GM19023 (cell line): Measurements from ENCODE around the gene THSD4.

Experiments used
- ATAC-seq: cut with Tn5 transposase; IDR thresholded peaks from one replicate; pipeline ENCODE4 v1.9.1; 2021; ENCODE audit warnings: mild to moderate bottlenecking, moderate library complexity; ENCODE audit not compliant: unreplicated experiment

Gene THSD4

GRCh38 chr15:71788646-71789579, 673.6 kb downstream of the THSD4 start:
- no peak for ATAC-seq

- no peak for ATAC-seq
These were observed 674.3 kb downstream of the THSD4 start for GRCh38 chr15:71789616-71790015.

GRCh38 chr15:71790081-71790480, 674.8 kb downstream of the THSD4 start:
- ATAC-seq: no peak

GRCh38 chr15:71791975-71792374, 676.7 kb downstream of the THSD4 start:
- no peak for ATAC-seq

GRCh38 chr15:71792521-71792920, 677.2 kb downstream of the THSD4 start:
- ATAC-seq: no peak

GRCh38 chr15:71798641-71799040, 683.4 kb downstream of the THSD4 start:
- no peak for ATAC-seq

GRCh38 chr15:71800190-71800589, 684.9 kb downstream of the THSD4 start:
- ATAC-seq: no peak

- no peak for ATAC-seq
These were observed 685.8 kb downstream of the THSD4 start for GRCh38 chr15:71800835-71801745.

GRCh38 chr15:71801935-71802655, 686.8 kb downstream of the THSD4 start:
- ATAC-seq: no peak

GRCh38 chr15:71802770-71803169, 687.5 kb downstream of the THSD4 start:
- ATAC-seq: no peak

GRCh38 chr15:71804226-71804625, 689.0 kb downstream of the THSD4 start:
- no peak for ATAC-seq

- no peak for ATAC-seq
These were observed 689.6 kb downstream of the THSD4 start for GRCh38 chr15:71804695-71805470.

GRCh38 chr15:71806452-71806931, 691.2 kb downstream of the THSD4 start:
- no peak for ATAC-seq

GRCh38 chr15:71807125-71807629, 691.9 kb downstream of the THSD4 start:
- ATAC-seq: no peak

GRCh38 chr15:71807691-71808091, 692.4 kb downstream of the THSD4 start:
- ATAC-seq: no peak

- no peak for ATAC-seq
These were observed 693.2 kb downstream of the THSD4 start for GRCh38 chr15:71808311-71809020.

- no peak for ATAC-seq
These were observed 694.1 kb downstream of the THSD4 start for GRCh38 chr15:71809346-71809745.

GRCh38 chr15:71810256-71811035, 695.2 kb downstream of the THSD4 start, which contains the start of gene NR2E3:
TSS of gene NR2E3 (plus strand) at chr15:71810554. CDS start at chr15:71810744, 190 bp downstream.
- ATAC-seq: no peak
